Stimulated activated naive CD8-positive, alpha-beta T cell treated with anti-CD3 and anti-CD28 coated beads, Interleukin-15, Interleukin-2, amounts not matched to agents 100 U/mL and 50 U/mL, for 24 hours (primary cell): ENCODE results near the gene ANAPC16.
"Not testable (repeated sequence)": the region's sequence is repeated elsewhere in the genome, so short reads cannot be mapped to it uniquely, and the experiment has no call there.

Experiments used
- ATAC-seq: fragments of 150-1000 bp; cut with Tn5 transposase; one replicate; pipeline ENCODE4 v1.10.0; 2021
- DNase-seq: peaks from one replicate; pipeline ENCODE4 v3.0.0; 2021

Gene ANAPC16

DNA sequence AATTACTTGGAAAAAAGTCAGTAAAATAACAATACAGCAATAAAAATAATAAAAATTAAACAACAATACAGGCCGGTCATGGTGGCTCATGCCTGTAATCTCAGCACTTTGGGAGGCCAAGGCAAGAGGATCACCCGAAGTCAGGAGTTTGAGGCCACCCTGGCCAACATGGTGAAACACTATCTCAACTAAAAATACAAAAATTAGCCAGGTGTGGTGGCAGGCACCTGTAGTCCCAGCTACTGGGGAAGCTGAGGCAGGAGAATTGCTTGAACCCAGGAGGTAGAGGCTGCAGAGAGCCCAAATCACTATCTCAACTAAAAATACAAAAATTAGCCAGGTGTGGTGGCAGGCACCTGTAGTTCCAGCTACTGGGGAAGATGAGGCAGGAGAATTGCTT is 4.0 kb upstream of the ANAPC16 start:
- not testable (repeated sequence) for DNase-seq, ATAC-seq

DNA sequence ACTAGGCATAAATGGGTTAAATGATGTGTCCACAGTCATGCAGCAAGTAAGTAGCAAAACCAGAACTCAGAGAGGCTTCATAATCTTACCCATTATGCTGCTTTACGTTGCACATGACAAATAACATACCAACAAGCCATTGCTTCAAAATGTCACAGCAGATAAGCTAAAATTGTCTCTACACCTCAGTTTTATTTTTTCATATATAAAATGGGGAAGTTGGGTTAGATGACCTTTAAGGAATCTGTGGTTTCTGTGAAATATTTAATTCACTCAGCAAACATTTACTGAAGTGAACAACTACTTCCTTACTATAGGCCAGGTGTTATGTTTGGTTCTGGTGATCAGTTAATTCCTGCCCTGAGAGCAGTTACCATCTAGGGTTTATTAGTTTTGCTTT is 2.5 kb downstream of the ANAPC16 start:
- no peak for DNase-seq
- ATAC-seq, result peak; percentile 74

- DNase-seq (no peak), ATAC-seq (no peak)
These were observed 2.9 kb downstream of the ANAPC16 start for GRCh38 chr10:72218726-72219125.

- no peak for DNase-seq
- no peak for ATAC-seq
These were observed 3.5 kb downstream of the ANAPC16 start for GRCh38 chr10:72219235-72219814.

GRCh38 chr10:72220637-72221036 is 4.8 kb downstream of the ANAPC16 start:
- no peak for ATAC-seq
- DNase-seq, result no peak

DNA sequence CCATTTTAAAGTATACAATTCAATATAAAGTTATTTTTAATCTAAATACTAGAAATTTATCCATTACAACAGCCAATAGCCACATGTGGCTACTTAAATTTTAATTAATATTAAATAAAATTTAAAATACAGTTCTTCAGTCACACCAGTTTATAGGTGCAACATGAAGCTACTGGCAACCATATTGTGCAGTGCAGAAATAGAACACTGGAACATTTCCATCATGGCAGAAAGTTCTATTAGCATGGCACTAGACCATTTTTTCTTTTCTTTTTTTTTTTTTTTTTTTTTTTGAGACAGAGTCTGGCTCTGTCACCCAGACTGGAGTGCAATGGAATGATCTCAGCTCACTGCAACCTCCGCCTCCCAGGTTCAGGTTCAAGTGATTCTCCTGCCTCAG is 5.5 kb downstream of the ANAPC16 start:
- DNase-seq (no peak), ATAC-seq (no peak)

DNA sequence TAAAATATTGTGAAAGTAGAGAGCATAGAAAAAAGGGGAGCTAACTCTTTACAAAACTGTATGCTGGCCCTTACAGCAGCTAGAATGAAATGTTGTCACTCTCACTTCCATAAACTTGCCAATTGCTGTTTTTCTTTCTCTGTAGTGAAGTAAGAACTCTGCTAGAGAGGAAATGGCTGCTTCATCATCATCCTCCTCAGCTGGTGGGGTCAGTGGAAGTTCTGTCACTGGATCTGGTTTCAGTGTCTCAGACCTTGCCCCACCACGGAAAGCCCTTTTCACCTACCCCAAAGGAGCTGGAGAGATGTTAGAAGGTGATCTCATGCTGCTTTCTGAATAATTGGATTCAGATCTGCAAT is 7.9 kb downstream of the ANAPC16 start:
- DNase-seq (peak; percentile 44), ATAC-seq (peak; percentile 74)

DNA sequence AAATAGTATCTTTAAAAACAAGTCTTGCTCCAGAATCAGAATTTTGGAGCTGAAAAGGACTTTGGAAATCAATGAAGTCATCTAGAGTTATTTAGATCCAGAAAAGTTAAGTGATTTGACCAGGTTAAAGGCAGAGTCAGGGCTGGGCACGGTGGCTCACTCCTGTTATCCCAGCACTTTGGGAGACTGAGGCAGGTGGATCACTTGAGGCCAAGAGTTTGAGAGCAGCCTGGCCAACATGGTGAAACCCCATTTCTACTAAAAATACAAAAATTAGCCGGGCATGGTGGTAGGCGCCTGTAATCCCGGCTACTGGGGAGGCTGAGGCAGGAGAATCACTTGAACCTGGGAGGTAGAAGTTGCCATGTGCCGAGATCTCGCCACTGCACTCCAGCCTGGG is 8.4 kb downstream of the ANAPC16 start:
- not testable (repeated sequence) for DNase-seq, ATAC-seq

- DNase-seq (no peak), ATAC-seq (no peak)
These were observed 10.7 kb downstream of the ANAPC16 start for GRCh38 chr10:72226418-72227027.

DNA sequence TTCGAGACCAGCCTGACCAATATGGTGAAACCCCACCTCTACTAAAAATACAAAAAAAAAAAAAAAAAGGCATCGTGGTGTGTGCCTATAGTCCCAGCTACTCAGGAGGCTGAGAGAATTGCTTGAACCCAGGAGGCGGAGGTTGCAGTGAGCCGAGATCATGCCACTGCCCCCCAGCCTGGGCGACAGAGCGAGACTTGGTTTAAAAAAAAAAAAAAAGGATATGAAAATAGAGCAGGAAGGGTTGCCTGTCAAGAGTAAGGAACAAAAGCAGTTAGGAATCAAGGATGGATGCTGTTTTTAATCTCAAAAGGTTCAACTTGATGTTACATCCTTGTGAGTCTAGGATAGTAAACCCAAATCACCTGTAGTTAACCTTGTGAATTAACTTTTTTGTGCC is 12.0 kb downstream of the ANAPC16 start:
- DNase-seq (no peak), ATAC-seq (no peak)

GRCh38 chr10:72228318-72228751 is 12.5 kb downstream of the ANAPC16 start:
- no peak for DNase-seq
- ATAC-seq, result no peak

- DNase-seq (no peak), ATAC-seq (no peak)
These were observed 13.7 kb downstream of the ANAPC16 start for GRCh38 chr10:72229261-72230251.

- no peak for DNase-seq
- ATAC-seq, result no peak
These were observed 17.8 kb downstream of the ANAPC16 start for GRCh38 chr10:72233621-72234020.

GRCh38 chr10:72234560-72235095 is 18.8 kb downstream of the ANAPC16 start:
- ATAC-seq (no peak), DNase-seq (no peak)

DNA sequence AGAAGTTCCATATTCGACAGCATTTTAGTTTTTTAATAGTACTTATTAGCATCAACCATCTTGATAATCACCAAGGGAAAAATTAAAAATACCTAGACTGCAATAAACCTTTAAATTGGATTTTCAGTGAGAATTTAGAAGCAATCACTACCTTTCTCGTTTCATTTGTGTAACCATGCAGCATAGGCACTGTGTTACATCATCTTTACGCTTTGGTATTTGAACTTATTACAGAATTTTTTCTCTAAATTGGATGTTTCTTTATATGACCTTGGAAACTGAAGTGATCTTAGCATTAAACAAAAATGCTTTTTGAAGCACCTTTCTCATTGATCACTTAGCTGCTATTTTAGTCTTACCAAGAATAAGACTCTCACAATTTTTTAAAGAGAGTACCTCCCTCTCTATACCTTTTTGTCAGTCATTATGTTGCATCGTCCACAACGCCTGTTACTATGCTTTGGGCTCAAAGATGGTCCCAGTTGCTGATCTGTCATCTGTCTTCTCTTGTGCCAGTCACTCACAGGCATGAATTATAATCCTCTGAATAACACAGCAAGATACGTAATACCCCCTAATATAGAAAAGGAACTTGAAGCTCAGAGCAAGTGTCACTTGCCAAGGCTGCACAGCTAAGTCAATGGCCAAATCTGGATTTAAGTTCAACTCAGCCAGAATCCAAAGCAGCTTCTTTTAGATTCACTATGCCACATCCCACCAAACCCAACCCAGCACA is 19.9 kb downstream of the ANAPC16 start:
- ATAC-seq (no peak), DNase-seq (no peak)

DNA sequence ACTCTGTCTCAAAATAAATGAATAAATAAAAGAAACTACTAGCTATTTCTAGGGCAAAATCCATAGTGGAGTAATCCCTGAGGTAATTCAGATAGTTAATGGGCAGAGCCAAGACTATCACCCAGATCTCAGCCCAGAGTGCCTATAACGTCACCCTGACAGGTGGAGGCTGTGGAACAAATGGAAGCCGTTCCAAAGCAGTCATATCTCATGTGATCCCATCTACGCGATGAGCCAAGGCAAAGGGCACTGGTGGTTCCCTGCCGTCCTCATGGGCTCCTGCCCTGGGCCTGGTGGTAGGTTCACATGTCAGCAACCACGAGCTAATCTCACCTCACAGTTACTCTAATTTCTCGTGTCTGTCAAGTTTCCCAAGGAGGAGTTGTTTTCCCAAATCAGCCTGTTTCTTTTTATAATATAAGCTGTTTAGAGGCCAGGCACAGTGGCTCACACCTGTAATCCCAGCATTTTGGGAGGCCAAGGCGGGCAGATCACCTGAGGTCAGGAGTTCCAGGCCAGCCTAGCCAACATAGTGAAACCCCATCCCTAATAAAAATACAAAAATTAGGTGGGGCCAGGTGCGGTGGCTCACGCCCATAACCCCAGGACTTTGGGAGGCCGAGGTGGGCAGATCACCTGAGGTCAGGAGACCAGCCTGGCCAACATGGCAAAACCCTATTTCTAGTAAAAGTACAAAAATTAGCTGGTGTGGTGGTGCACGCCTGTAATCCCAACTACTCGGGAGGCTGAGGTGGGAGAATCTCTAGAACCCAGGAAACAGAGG is 22.8 kb downstream of the ANAPC16 start:
- ATAC-seq (no peak), DNase-seq (no peak)

DNA sequence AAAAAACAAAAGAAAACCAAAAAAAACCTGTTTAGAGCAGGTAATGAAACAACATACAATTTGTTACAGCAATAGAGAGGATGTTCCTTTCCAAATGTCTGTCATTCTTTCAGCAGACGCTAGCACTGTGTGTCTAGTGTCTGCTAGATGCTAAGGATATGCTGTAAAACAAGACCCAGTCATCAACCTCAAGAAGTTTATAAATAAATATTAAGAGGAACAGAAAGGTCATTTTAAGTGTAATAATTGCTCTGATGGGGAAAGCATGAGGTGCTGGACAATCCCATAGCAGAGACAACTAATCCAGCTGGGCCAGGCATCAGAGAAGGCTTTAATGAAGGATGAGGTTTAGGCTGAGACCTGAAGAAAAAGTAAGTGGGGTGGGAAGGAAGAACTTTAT is 23.6 kb downstream of the ANAPC16 start:
- no peak for ATAC-seq
- DNase-seq, result no peak

DNA sequence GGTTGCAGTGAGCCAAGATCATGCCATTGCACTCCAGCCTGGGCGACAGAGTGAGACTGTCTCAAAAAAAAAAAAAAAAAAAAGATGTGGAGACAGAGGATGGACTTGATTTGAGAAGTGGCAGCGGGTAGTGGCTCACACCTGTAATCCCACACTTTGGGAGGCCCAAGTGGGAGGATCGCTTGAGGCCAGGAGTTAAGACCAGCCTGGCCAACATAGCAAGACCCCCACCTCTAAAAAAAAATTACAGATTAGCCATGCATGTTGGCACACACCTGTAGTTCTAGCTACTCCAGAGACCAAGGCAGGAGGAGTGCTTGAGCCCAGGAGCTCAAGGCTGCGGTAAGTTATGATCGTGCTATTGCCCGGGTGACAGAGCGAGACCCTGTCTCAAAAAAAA is 24.6 kb downstream of the ANAPC16 start:
- DNase-seq (no peak), ATAC-seq (no peak)

GRCh38 chr10:72241691-72242252 is 26.0 kb downstream of the ANAPC16 start:
- ATAC-seq (no peak), DNase-seq (no peak)

DNA sequence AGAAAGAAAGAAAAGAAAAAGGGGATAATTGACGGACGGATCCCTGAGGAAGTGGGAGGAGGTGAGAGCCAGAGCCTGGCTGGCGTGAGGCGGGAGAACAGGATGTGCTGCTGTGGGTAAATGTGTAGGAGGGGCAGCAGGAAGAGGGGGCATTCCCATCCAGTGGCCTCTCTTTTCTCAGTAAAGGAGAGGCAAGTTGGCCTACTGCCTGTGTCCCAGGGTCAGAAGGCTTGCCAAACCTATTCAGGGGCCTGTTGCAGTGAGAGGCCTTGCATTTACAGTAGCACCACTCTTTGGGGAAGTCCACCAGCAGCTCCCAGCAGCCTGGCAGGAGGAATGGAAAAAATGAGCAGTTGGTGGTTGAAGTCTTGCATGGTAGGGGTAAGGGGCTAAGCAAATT is 26.9 kb downstream of the ANAPC16 start:
- peak; percentile 53 for DNase-seq
- ATAC-seq, result peak; percentile 68

DNA sequence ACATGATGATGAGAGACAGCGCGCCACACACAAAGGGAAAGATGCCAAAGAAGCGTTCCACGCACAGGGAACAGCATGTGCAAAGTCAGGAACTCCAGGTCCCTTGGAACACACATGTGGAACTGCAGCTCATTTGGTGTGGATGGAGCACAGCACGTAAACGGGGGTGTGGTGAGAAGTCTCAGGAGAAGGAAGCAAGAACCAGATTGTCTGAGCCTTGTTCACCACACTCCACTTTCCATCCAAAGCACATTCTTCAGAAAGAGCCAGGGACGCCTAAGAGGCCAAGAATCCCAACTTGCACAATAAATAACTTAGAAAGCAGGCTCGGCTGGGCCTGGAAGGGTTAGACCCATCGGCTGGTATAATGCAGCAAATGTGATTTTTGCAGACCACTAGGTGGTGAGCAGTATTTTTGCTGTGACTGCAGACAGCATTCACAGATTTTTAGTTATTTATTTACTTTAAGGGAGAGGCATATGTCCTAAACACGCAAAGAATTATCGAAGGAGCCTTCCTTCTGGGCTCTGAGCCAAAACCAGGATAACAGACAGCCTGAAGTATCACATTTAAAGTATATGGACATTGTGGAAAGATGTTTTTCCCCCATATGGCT is 28.1 kb downstream of the ANAPC16 start:
- DNase-seq (no peak), ATAC-seq (no peak)
